GM13977 (cell line): ENCODE measurements around the gene RRP1.

Experiments used
- DNase-seq: peaks from one replicate; pipeline ENCODE4 v3.0.0; 2012; ENCODE audit warnings: low spot score
- in situ Hi-C: fragments of 300-500 bp; cut with MboI; formaldehyde crosslinking; loops from one replicate; pipeline ENCODE4 v1.12.0; 2022; ENCODE audit warnings: low sequenced_read_pairs, low pct_unique_long_range_greater_than_20kb, mixed read lengths, inconsistent platforms; ENCODE audit not compliant: unreplicated experiment
- TF ChIP-seq, protein P1 (sequence below): IDR thresholded peaks from 2 replicates; pipeline ENCODE4 v1.5.1; 2012; ENCODE audit warnings: mild to moderate bottlenecking, control low read depth; ENCODE audit not compliant: insufficient read depth; ENCODE audit errors: extremely low read depth, missing control alignments

Gene RRP1

DNA sequence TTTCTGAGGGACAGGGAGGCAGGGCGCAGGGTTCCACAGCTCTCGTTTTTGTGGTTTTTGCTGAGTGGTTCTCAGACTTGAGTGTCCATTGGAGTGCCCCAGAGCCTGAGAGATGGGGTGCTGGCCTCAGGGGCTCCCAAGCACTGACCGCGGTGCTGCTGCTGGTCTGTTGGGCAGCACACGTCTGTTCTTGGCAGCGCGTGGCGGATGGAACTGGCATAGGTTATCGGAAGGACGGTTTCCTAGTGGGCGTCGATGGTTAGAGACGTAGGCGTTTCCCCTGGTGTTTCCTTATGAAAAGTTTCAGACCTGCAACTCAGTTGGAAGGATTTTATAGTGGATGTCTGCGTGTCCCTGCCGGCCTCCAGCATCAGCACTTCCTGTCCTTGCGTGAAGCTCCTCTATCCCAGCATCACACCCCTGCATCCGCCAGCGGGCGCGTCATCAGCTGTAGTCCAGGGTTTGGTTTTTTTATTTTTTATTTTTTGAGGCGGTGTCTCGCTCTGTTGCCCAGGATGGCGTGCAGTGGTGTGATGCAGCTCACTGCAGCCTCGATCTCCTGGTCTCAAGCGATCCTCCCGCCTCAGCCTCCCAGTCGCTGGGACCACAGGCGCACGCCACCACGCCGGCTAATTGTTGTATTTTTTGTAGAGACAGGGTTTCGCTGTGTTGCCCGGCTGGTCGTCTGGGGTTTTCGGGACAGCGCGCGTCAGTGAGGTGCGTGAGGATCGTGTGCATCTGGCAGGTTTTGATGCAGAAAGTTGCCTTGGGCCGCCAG, 11.8 kb downstream of the RRP1 start:
- TF ChIP-seq, protein P1, sequence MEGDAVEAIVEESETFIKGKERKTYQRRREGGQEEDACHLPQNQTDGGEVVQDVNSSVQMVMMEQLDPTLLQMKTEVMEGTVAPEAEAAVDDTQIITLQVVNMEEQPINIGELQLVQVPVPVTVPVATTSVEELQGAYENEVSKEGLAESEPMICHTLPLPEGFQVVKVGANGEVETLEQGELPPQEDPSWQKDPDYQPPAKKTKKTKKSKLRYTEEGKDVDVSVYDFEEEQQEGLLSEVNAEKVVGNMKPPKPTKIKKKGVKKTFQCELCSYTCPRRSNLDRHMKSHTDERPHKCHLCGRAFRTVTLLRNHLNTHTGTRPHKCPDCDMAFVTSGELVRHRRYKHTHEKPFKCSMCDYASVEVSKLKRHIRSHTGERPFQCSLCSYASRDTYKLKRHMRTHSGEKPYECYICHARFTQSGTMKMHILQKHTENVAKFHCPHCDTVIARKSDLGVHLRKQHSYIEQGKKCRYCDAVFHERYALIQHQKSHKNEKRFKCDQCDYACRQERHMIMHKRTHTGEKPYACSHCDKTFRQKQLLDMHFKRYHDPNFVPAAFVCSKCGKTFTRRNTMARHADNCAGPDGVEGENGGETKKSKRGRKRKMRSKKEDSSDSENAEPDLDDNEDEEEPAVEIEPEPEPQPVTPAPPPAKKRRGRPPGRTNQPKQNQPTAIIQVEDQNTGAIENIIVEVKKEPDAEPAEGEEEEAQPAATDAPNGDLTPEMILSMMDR: no peak
- no peak for DNase-seq

DNA sequence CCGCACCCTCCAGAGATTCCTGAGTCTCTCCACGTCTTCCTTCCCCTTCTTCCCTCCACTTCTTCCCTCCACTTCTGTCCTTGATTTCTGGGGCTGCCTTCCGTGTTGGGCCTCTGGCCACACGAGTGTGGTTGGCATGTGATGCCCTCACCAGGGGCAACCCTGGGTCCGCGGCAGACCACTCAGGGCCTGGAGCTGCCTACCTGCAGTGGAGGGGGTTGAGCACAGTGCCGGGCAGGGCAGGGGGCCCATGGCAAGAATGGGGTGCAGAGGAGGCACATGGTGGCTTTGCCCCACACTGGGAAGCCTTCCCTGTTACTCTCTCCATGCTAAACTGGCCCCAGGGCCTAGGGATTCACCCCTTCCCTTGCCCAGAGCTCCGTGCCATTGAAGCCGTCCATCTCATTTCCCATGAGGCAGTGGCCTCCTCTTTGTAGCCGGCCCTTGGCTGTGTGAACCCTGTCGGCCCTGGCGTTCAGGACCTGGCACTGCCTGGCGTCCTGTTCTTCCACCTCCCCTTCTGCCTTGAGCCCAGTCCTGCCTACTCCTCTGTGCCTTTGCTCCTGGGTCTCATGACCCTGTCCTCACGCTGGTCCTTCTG, 13.4 kb downstream of the RRP1 start:
- no peak for DNase-seq
- TF ChIP-seq, protein P1: no peak

More for the DNA sequence above, 11.8 kb downstream of the RRP1 start:
- in situ Hi-C loops: no loop called here

DNA sequence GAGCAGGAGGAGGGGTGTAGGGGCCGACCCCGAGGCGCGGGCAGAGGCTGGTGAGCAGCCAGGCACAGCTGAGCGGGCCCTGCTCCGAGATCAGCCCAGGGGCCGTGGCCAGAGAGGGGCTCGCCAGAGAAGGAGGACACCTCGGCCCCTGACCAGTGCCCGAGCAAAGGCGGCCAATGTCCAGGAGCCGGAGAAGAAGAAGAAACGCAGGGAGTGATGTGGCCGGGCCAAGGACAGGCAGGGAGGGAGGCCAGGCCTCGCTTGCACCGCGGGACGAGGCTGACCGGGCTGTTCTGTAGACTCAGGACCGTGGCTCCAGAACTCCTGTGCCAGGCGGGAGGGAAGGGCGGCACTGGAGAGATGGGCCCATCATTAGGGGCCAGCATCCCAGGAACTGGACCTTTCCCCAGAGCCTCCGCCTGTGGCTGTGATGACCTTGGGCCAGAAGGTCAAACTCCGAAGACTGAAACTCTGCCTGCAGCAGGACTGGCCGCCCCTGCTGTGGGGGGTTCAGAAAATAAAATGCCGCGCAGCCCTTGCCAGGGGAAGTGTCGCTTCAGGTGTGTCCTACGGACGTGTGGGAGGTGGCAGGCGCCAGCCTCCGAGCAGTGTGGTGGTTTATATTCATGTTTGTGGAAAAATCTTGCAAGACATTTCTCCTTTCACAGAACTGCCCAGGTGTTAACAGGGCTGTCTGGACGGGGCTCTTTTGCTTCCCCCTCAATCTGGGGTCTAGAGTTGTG, 14.4 kb downstream of the RRP1 start:
- no peak for DNase-seq
- in situ Hi-C loops: no loop called here
- TF ChIP-seq, protein P1: no peak

More for the DNA sequence above, 13.4 kb downstream of the RRP1 start:
- in situ Hi-C loops: no loop called here

DNA sequence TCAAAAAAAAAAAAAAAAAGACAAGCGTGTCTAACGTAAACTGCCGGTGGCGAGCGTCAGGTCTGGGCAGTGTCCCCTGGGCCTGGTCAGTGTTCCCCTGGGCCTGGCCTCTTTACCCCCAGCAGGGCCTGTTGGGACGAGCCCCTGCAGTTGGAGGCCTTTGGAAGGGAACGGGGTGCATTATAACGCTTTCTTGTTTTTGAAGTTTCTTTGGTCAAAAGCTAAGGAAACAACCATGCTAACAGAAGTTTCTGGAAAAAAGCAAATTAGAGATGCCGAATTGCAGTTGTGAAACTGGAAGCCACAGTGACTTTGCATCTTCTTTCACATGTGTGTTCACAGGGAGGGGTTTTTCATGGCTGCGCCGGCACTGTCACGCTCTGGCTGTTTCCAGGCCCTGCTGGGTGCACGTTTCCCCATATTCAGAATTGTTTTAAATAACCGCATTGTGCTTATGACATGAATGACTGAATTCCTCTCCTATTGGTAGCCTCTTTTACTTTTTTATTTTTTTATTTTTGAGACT, 16.0 kb downstream of the RRP1 start:
- in situ Hi-C loops: no loop called here
- TF ChIP-seq, protein P1: no peak
- peak; percentile 98 for DNase-seq

DNA sequence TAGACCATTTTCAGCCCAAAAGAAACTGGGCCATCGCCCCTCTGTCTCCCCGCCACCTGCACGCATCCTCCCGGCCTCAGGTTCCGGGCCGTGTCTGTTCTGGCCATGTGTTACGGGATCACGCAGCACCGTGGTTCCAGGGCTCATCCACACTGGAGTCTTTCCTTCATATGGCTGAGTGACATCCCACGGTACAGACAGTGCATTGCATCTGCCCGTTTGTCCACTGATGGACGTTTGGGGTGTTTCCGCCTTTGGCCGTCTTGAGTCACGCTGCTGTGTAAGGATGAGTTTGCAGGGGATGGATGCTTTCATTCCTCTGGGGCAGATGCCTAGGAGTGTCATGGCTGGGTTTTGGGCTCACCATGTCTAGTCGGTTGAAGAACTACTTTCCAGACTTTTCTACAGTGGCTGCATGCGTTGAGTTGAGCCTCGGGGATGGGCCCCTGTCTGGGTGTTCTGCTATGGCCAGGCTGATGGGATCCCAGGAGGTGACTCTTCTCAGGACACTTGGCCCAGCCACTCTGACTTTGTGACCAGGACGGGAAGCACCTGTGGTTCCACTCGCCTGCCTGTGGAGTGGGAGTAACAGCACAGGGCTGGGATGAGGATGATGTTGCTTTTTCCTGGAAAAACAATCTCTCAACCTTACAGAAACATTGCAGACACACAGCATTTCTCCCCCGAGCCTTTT, 16.8 kb downstream of the RRP1 start:
- TF ChIP-seq, protein P1: no peak
- DNase-seq: no peak
- in situ Hi-C loops: no loop called here

DNA sequence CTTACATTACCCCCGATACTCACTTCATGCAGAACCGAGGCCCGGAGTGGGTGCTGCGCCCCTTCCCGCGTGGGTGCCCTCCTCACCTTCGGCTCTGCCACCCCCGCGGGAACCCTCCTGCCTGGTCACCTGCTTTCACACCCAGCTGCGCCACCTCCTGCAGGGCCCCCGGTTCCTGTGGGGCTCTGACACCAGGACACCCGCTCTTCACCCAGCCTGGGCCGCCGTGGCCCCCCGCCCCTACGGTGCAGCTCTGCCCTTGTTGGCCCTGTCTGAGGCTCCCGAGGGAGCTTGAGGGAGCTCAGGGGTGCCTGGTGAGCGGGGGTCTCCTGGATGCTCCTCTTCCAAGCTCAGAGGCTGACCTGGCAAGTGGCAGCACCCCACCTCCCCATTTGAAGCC, 19.0 kb downstream of the RRP1 start:
- DNase-seq: no peak
- TF ChIP-seq, protein P1: no peak
- in situ Hi-C loops: no loop called here
